PFSK-1 (cell line): ENCODE results near the gene HNF4A.

Experiments used
- FOXP2 ChIP-seq: optimal IDR thresholded peaks from 2 replicates; pipeline ENCODE3; 2011; ENCODE audit warnings: borderline replicate concordance, control low read depth, inconsistent platforms; ENCODE audit not compliant: insufficient read depth; ENCODE audit errors: extremely low read length, extremely low read depth
- POLR2AphosphoS5 ChIP-seq: IDR thresholded peaks from 2 replicates; pipeline ENCODE4 v1.6.1; 2012; ENCODE audit warnings: low read depth, mild to moderate bottlenecking, control low read depth, low read length, moderate library complexity
- REST ChIP-seq, 2 experiments: IDR thresholded peaks; 2 replicates each; pipeline versions ENCODE4 v1.6.1 to v1.8.0; 2011 to 2012; ENCODE audit warnings: low read depth in 2 of 2, low read length in 2 of 2, control low read depth in 1 of 2, inconsistent platforms in 1 of 2, mild to moderate bottlenecking in 1 of 2, moderate library complexity in 1 of 2; ENCODE audit not compliant: insufficient read depth in 1 of 2
- SIN3A ChIP-seq: IDR thresholded peaks from 2 replicates; pipeline ENCODE4 v1.6.1; 2012; ENCODE audit warnings: mild to moderate bottlenecking, low read length, moderate library complexity, borderline replicate concordance; ENCODE audit not compliant: insufficient read depth
- TAF1 ChIP-seq: IDR thresholded peaks from 2 replicates; pipeline ENCODE4 v1.6.1; 2012; ENCODE audit warnings: low read length, control low read depth, borderline replicate concordance; ENCODE audit not compliant: insufficient read depth

HNF4A gene

DNA sequence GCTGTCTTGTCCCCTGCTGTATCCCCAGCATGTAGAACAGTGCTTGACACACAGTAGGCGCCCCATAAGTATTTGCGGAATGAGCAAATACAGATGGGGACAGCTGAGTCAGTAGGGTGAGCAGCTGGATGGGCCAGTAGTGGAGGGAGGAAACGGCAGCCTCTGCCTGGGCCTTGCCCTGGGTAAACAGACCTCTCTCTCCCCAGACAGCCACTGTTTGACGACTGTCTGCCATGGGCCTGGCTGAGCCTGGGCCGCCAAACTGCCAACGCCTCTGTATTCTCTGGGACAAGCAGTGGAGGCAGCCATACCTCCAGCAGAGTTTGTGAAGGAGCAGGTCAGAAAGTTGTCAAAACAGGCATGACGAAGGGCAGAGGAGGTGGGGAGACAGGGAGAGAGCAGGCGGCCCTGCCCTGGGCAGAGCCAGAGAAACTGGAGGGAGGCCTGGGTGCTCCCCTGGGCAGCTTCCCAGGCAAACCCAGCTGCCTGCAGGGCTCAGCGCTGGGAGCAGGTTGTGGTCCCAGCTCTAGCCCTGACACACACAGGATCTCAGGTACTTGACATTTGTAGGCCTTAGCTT lies 15.2 kb downstream of the HNF4A start:
- TF ChIP-seq FOXP2 (no peak), REST (IDR thresholded peaks at IDR 0.05; ENCODE audit: insufficient read depth in 1 of 2, low read depth in 2 of 2, low read length in 2 of 2) (no peak), TAF1 (no peak), POLR2AphosphoS5 (no peak), SIN3A (no peak)

DNA sequence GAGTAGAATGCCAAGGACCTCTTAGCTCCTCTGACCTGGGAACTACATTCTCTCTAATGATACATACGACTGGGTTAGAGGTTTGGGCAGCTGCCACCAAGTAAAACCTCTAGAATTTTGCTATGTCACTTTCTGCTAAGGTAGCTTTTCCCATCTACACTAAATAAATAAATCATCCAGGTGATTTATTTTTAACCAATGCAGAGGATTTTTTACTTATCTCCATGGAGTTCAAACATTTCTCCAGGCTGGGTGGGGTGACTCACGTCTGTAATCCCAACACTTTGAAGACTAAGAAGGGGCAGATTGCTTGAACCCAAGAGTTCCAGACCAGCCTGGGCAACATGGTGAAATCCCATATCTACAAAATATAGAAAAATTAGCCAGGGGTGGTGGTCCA lies 27.1 kb downstream of the HNF4A start:
- TF ChIP-seq TAF1 (no peak), POLR2AphosphoS5 (no peak), FOXP2 (no peak), SIN3A (no peak), REST (IDR thresholded peaks at IDR 0.05; ENCODE audit: insufficient read depth in 1 of 2, low read depth in 2 of 2, low read length in 2 of 2) (no peak)

DNA sequence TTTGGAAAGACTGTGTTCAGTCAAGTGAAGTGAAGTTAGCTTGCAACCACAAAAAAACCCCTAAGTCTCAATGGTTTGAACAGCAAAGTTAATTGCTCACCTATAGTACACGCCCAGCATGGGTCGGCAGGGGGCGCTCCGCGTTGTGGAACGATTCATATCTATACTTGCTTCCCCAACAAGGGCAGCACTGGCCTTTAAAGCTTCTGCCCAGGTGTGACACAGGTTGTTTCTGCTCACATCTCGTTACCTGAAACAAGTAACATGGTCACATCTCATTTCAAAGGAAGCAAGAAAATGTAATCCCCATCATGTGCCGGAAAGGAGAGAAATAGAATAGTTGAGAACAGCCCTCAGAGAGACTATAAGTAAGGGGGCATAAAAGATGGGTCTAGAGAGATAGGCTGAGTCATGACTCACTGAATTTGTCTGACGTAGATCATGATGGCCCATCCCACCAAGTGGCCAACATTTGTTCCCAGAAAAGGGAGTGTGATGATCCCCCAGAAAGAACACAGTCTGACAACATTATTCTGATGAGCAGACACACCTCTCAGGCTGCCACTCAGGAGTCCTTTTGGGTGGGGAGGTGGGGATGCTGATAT lies 29.0 kb downstream of the HNF4A start:
- TF ChIP-seq TAF1 = no peak
- TF ChIP-seq SIN3A = no peak
- TF ChIP-seq REST (IDR thresholded peaks at IDR 0.05; ENCODE audit: insufficient read depth in 1 of 2, low read depth in 2 of 2, low read length in 2 of 2) = no peak
- no peak for TF ChIP-seq FOXP2
- no peak for TF ChIP-seq POLR2AphosphoS5

GRCh38 chr20:44388466-44389023 lies 33.0 kb downstream of the HNF4A start:
- no peak for TF ChIP-seq SIN3A
- peak; percentile 50 for TF ChIP-seq FOXP2
- no peak for TF ChIP-seq REST (IDR thresholded peaks at IDR 0.05; ENCODE audit: insufficient read depth in 1 of 2, low read depth in 2 of 2, low read length in 2 of 2)
